GM21723 (cell line): Measurements from ENCODE around the gene SEC11A.
"Not testable (repeated sequence)": the region's sequence is repeated elsewhere in the genome, so short reads cannot be mapped to it uniquely, and the experiment has no call there.

Experiments used
- ATAC-seq: cut with Tn5 transposase; IDR thresholded peaks from one replicate; pipeline ENCODE4 v1.9.1; 2021; ENCODE audit warnings: mild to moderate bottlenecking, moderate library complexity; ENCODE audit not compliant: unreplicated experiment

SEC11A gene

GRCh38 chr15:84645496-84645895 lies 70.4 kb downstream of the SEC11A start:
- no peak for ATAC-seq

GRCh38 chr15:84643838-84644237 lies 72.1 kb downstream of the SEC11A start:
- ATAC-seq, result no peak

- not testable (repeated sequence) for ATAC-seq
These were observed 73.3 kb downstream of the SEC11A start for GRCh38 chr15:84642640-84643039.

GRCh38 chr15:84641871-84642270 lies 74.1 kb downstream of the SEC11A start:
- not testable (repeated sequence) for ATAC-seq

GRCh38 chr15:84638103-84638502 lies 77.8 kb downstream of the SEC11A start:
- ATAC-seq, result no peak

GRCh38 chr15:84634228-84634837 lies 81.6 kb downstream of the SEC11A start:
- ATAC-seq, result no peak

GRCh38 chr15:84633311-84634227 lies 82.4 kb downstream of the SEC11A start:
- ATAC-seq, result peak; percentile 51

GRCh38 chr15:84631706-84632272 lies 84.2 kb downstream of the SEC11A start:
- ATAC-seq, result no peak

GRCh38 chr15:84629033-84629432 lies 86.9 kb downstream of the SEC11A start:
- ATAC-seq, result no peak

GRCh38 chr15:84625123-84625522 lies 90.8 kb downstream of the SEC11A start:
- no peak for ATAC-seq

- no peak for ATAC-seq
These were observed 91.6 kb downstream of the SEC11A start for GRCh38 chr15:84624359-84624758.

GRCh38 chr15:84621358-84621979 lies 94.5 kb downstream of the SEC11A start:
- ATAC-seq, result no peak

- ATAC-seq, result no peak
These were observed 95.3 kb downstream of the SEC11A start for GRCh38 chr15:84620626-84621025.
